Heart left ventricle (tissue), 16 donors: ENCODE results near the gene NEDD4L. TPM values are rescaled to one million over a fixed set of nuclear protein-coding genes. Genes with fewer than 3 reads are reported as not detected.

Experiments used
- ATAC-seq, 4 donors: fragments of 200-7000 bp; cut with Tn5 transposase; one replicate each; pipeline ENCODE4 v1.9.1; 2020 to 2022; ENCODE audit warnings: moderate library complexity in 4 of 4, mild to moderate bottlenecking in 3 of 4, moderate number of reproducible peaks in 1 of 4
- DNase-seq, 5 donors: peaks; one replicate each; pipeline ENCODE4 v3.0.0-alpha.2; 2020
- H3K27ac ChIP-seq, 12 donors: fragments of 200-600 bp; sonication (generic) in 4 of 12; one replicate each; pipeline versions ENCODE4 v1.5.0 to v1.8.0; 2016 to 2022; ENCODE audit warnings: mild to moderate bottlenecking in 2 of 12
- H3K27me3 ChIP-seq, 9 donors: fragments of 200-600 bp; sonication (generic) in 2 of 9; one replicate each; pipeline versions ENCODE4 v1.5.1 to v1.8.0; 2016 to 2022; ENCODE audit warnings: mild to moderate bottlenecking in 3 of 9
- H3K36me3 ChIP-seq, 9 donors: fragments of 200-600 bp; sonication (generic) in 2 of 9; one replicate each; pipeline versions ENCODE4 v1.5.0 to v1.8.0; 2018 to 2022; ENCODE audit warnings: mild to moderate bottlenecking in 2 of 9
- H3K4me1 ChIP-seq, 12 donors: fragments of 200-600 bp; sonication (generic) in 4 of 12; one replicate each; pipeline versions ENCODE4 v1.5.0 to v1.8.0; 2016 to 2022; ENCODE audit warnings: mild to moderate bottlenecking in 3 of 12
- H3K4me3 ChIP-seq, 12 donors: fragments of 200-600 bp; sonication (generic) in 4 of 12; one replicate each; pipeline versions ENCODE4 v1.5.0 to v1.8.0; 2017 to 2022; ENCODE audit warnings: mild to moderate bottlenecking in 9 of 12, moderate library complexity in 4 of 12
- H3K9me3 ChIP-seq, 12 donors: fragments of 200-600 bp; sonication (generic) in 4 of 12; one replicate each; pipeline versions ENCODE4 v1.5.0 to v1.8.0; 2016 to 2022; ENCODE audit warnings: mild to moderate bottlenecking in 1 of 12
- POLR2A ChIP-seq, 2 donors: fragments of 450-650 bp; IDR thresholded peaks; one replicate each; pipeline ENCODE4 v1.6.1; 2017; ENCODE audit warnings: antibody characterized with exemption in 2 of 2, mild to moderate bottlenecking in 2 of 2, moderate library complexity in 2 of 2
- WGBS, 4 donors: extraction: QIAGEN DNeasy Blood & Tissue Kit in 2 of 4; methylation state at CpG; one replicate each; pipeline versions ENCODE4 v1.1.5 to v1.1.7; 2013 to 2018; 5-methylcytosine and 5-hydroxymethylcytosine counted together
- intact Hi-C, 10 donors: fragments of 100-400 bp; cut with DNase I; formaldehyde crosslinking; loops; one replicate each; pipeline versions ENCODE4 v1.11.1 to v1.14.2; 2022
- polyA plus RNA-seq, 2 donors: library from polyadenylated mRNA; stranded (reverse); fragments of 200-250 nt; gene quantifications; one replicate each; pipeline ENCODE4 v1.2.3, GENCODE V29; 2013
- total RNA-seq, 9 donors: library from RNA; depleted of rRNA in 2 of 9; stranded (reverse); fragments of >200 nt in 2 of 9; fragmentation: NEBNext Ultra II Directional in 3 of 9; extraction: Animal tissue kit (Norgen Biotek cat#: 25700) in 3 of 9; gene quantifications; one replicate each; pipeline versions ENCODE4 v1.1.0 to v1.2.4, GENCODE V29; 2016 to 2023
- TF ChIP-seq, protein P1 (sequence below), 12 donors: fragments of 200-600 bp; sonication (generic) in 4 of 12; IDR thresholded peaks; one replicate each; pipeline versions ENCODE4 v1.5.0 to v1.8.0; 2018 to 2022; ENCODE audit warnings: antibody characterized with exemption in 12 of 12, mild to moderate bottlenecking in 5 of 12
- donor health status: ischemic (EF 13 %, LVEDD 7.1; RV severe dilation, severe dysfunction).
- donor health status: healthy with polysubstance abuse.
- donor health status: DM: no; HTN: yes; CAD: no.
- donor health status: DM: no; HTN: no; CAD: no.
- donor health status: ischemic (EF 25% LVEDD 6.9; RV normal size, moderate dysfunction).
- donor health status: ischemic (EF 25% LVEDD 5.7; RV mildly dilated, moderate dysfunction).
- donor health status: healthy.
- donor health status: DM: yes; HTN: yes; CAD: no.
- donor health status: ischemic (EF 35%, LVEDD 5.7; RV mildly dilated, moderate dysfunction).
- donor health status: nonischemic (EF 11% LVEDD 7.7; RV severe dilation, severe dysfunction).
- donor health status: DM: yes; HTN: yes; CAD: no.
- donor health status: PGD.
- donor health status: ischemic (EF 29% LVEDD 5.4; RV normal size, mild dysfunction).
- donor health status: nonischemic (EF 23%, LVEDD 6.1; RV moderate dilation, normal function).

The NEDD4L gene
- total and polyA plus RNA-seq, 11 donors, result 14.7 to 64.1 (median 51.7) TPM

DNA sequence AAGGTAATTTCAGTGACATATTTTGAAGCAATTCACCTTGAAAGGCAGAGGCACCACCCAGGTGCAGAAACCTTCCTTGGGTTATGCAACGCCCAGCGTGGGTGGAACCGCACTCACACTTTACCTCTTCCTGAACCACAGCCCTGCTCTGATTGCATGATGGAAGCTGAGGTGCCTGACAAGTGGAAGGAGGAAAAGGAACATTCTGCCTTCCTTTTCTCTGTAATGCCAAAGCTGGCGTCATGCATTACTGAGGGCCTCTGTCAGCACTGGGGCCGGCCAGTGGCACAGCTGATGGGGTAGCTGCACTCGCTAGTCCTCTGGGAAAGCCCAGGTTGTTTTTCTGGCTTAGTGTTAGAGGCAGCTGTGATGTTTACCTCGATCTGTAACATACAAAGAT, 266.5 kb downstream of the NEDD4L start:
- peak; percentile 77 to 86 (median 80) for ATAC-seq
- intact Hi-C loops, result loop anchor here in 6 of 10 donors (5.0 to 10.0 kb wide), 2 partner anchors 53 to 116 kb away; no protein-coding TSS in a partner anchor
- H3K4me3 ChIP-seq, result no peak overlapping the region
- DNase-seq, result peak in 4 of 5 donors; percentile 38 to 86 (median 50)
- H3K27me3 ChIP-seq, result no peaks in the 10 kb centered on the region
- no peaks in the 10 kb centered on the region for H3K36me3 ChIP-seq
- peaks cover 0 to 66% (median 27%) of the 10 kb centered on the region in 12 donors for H3K4me1 ChIP-seq
- TF ChIP-seq POLR2A (IDR thresholded peaks at IDR 0.05), result no peak
- TF ChIP-seq, protein P1, sequence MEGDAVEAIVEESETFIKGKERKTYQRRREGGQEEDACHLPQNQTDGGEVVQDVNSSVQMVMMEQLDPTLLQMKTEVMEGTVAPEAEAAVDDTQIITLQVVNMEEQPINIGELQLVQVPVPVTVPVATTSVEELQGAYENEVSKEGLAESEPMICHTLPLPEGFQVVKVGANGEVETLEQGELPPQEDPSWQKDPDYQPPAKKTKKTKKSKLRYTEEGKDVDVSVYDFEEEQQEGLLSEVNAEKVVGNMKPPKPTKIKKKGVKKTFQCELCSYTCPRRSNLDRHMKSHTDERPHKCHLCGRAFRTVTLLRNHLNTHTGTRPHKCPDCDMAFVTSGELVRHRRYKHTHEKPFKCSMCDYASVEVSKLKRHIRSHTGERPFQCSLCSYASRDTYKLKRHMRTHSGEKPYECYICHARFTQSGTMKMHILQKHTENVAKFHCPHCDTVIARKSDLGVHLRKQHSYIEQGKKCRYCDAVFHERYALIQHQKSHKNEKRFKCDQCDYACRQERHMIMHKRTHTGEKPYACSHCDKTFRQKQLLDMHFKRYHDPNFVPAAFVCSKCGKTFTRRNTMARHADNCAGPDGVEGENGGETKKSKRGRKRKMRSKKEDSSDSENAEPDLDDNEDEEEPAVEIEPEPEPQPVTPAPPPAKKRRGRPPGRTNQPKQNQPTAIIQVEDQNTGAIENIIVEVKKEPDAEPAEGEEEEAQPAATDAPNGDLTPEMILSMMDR (IDR thresholded peaks at IDR 0.05), result no peak
- 50 to 63% (median 59%) methylated on average over 7 of the region's 7 CpGs for WGBS, 4 donors
- peaks cover 0 to 8% (median 0%) of the 10 kb centered on the region in 12 donors for H3K9me3 ChIP-seq
- H3K27ac ChIP-seq, result peak overlapping the region; percentile 24 to 84 (median 70)

DNA sequence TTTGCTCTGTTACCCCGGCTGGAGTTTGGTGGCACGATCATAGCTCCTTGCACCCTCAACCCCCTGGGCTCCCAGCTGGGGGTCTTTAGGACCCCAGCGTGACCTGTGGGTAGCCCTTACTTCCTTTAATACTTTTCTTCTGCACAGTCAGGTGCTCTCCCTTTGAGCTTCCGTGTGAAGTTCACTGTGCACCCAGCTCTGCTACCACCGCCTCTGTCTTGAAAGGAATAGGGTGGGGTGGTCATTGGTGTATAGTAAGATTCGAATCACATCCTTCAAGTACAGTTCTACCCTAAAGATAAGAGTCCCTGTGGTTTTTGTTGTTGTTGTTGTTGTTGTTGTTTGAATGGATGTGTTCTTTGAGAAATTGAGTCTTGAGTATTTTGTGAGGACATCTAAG, 267.4 kb downstream of the NEDD4L start:
- WGBS, 4 donors, result 78 to 85% (median 82%) methylated on average over 6 of the region's 6 CpGs
- Histone ChIP-seq H3K27ac (peak overlapping the region in 10 of 12 donors; percentile 15 to 84 (median 75)), H3K27me3 (no peaks in the 10 kb centered on the region), H3K4me1 (peaks cover 0 to 75% (median 34%) of the 10 kb centered on the region in 12 donors), H3K36me3 (no peaks in the 10 kb centered on the region), H3K4me3 (no peak overlapping the region), H3K9me3 (peaks cover 0 to under 1% (median 0%) of the 10 kb centered on the region in 12 donors)
- intact Hi-C loops, result loop anchor here in 6 of 10 donors (5.0 to 10.0 kb wide), 2 partner anchors 54 to 117 kb away; no protein-coding TSS in a partner anchor
- DNase-seq, result no peak
- TF ChIP-seq POLR2A (IDR thresholded peaks at IDR 0.05), result no peak
- TF ChIP-seq, protein P1 (IDR thresholded peaks at IDR 0.05), result no peak
- no peak for ATAC-seq

DNA sequence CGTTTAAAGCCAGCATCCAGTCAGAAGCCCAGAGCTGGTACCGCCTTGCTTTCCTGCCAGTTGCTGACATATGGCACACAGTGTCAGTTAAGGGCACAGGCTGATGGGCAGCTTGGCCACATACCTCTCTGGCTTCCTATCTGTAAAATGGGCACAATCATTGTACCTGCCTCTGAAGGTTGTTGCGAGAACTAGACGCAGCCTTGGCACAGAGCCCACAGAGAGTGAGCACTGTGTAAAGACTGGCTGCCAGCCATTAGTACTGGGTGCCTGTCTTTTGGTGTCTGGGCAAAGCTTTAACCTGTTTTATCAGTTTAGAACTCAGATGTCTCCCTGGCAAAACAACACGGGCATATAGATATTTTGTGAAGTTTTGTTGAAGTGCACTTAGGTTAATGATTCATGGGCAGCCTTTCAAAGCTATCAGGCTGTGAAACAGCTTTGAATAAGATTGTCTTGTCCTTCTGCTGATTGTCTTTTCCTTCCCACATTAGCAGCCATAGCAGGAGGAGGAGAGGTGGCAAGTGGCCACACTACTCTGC, 269.5 kb downstream of the NEDD4L start:
- ATAC-seq, result no peak
- intact Hi-C loops, result loop anchor here in 8 of 10 donors (2.0 to 10.0 kb wide), 4 partner anchors 55 to 119 kb away; no protein-coding TSS in a partner anchor
- Histone ChIP-seq H3K4me1 (peaks cover 0 to 79% (median 44%) of the 10 kb centered on the region in 12 donors), H3K27me3 (no peaks in the 10 kb centered on the region), H3K27ac (peak overlapping the region; percentile 13 to 84 (median 64)), H3K36me3 (no peaks in the 10 kb centered on the region), H3K4me3 (no peak overlapping the region), H3K9me3 (no peaks in the 10 kb centered on the region)
- WGBS, 4 donors, result 59 to 67% (median 63%) methylated on average over 5 of the region's 5 CpGs
- no peak for TF ChIP-seq POLR2A (IDR thresholded peaks at IDR 0.05)
- TF ChIP-seq, protein P1 (IDR thresholded peaks at IDR 0.05), result no peak
- peak in 3 of 5 donors; percentile 30 to 59 (median 59) for DNase-seq

DNA sequence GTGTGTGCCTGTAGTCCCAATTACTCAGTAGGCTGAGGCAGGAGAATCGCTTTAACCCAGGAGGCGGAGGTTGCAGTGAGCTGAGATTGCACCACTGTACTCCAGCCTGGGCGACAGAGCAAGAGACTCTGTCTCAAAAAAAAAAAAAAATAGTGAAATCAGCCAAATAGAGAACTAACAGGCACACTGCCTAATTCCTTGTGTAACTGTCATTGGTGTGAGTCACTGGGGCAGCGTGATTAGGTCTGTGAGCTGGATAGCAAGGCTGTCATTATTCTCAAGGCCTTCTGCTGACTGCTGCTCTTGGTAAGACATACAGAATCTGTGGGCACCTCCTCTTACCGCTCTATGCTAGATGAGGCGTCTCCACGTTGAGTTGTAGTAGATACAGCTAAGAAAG, 270.3 kb downstream of the NEDD4L start:
- Histone ChIP-seq H3K36me3 (no peaks in the 10 kb centered on the region), H3K27me3 (no peaks in the 10 kb centered on the region), H3K9me3 (no peaks in the 10 kb centered on the region), H3K27ac (peak overlapping the region; percentile 13 to 84 (median 64)), H3K4me3 (no peak overlapping the region), H3K4me1 (peaks cover 0 to 73% (median 42%) of the 10 kb centered on the region in 12 donors)
- ATAC-seq, result peak; percentile 47 to 82 (median 72)
- intact Hi-C loops, result loop anchor here in 7 of 10 donors (2.0 to 10.0 kb wide), 3 partner anchors 57 to 119 kb away; no protein-coding TSS in a partner anchor
- WGBS, 4 donors, result 49 to 59% (median 51%) methylated on average over 7 of the region's 7 CpGs
- peak in 4 of 5 donors; percentile 36 to 67 (median 54) for DNase-seq
- TF ChIP-seq, protein P1 (IDR thresholded peaks at IDR 0.05), result no peak
- TF ChIP-seq POLR2A (IDR thresholded peaks at IDR 0.05), result peak in 1 of 2 donors; percentile 36
